A673 (cell line): ENCODE data around the gene AGBL4. TPM values are rescaled to one million over a fixed set of nuclear protein-coding genes. Genes with fewer than 3 reads are reported as not detected.

Experiments
- BruUV-seq: library from RNA; stranded (reverse); fragments of 400-500 nt; replicated peaks from 2 replicates; lab custom pipeline; 2021; lab: Mats Ljungman, UMichigan
- CTCF ChIA-PET: fragments of 300-600 bp; sonication (Branson Sonifier 250); formaldehyde crosslinking; loops from one replicate; lab custom pipeline; 2022; ENCODE audit warnings: antibody characterized with exemption; lab: Charles Lee
- POLR2A ChIA-PET: fragments of 300-600 bp; sonication (Branson Sonifier 250); formaldehyde crosslinking; loops from one replicate; lab custom pipeline; 2022; ENCODE audit warnings: antibody characterized with exemption; ENCODE audit not compliant: low non-redundant PET; lab: Charles Lee
- DNase-seq: peaks from one replicate; pipeline ENCODE4 v3.0.0-alpha.2; 2015; ENCODE audit warnings: low spot score
- H3K27ac ChIP-seq: fragments of 200-600 bp; sonication (generic); 2 replicates; pipeline ENCODE4 v1.5.1; 2016; ENCODE audit warnings: mixed run types, low read depth, mild to moderate bottlenecking, mixed read lengths, antibody characterized with exemption, low read length; ENCODE audit not compliant: poor library complexity, severe bottlenecking
- H3K27me3 ChIP-seq: fragments of 200-600 bp; sonication (generic); replicated peaks from 2 replicates; pipeline ENCODE4 v1.6.1; 2017; ENCODE audit warnings: mixed run types, low read depth, mild to moderate bottlenecking, mixed read lengths, antibody characterized with exemption, low read length; ENCODE audit not compliant: insufficient read depth, poor library complexity
- H3K36me3 ChIP-seq: fragments of 200-600 bp; sonication (generic); 2 replicates; pipeline ENCODE4 v1.6.1; 2016; ENCODE audit warnings: mixed run types, mild to moderate bottlenecking, mixed read lengths, antibody characterized with exemption, low read length; ENCODE audit not compliant: insufficient read depth, poor library complexity, severe bottlenecking
- H3K4me1 ChIP-seq: fragments of 200-600 bp; sonication (generic); 2 replicates; pipeline ENCODE4 v1.6.1; 2017; ENCODE audit warnings: mixed run types, mild to moderate bottlenecking, mixed read lengths, antibody characterized with exemption, low read length; ENCODE audit not compliant: insufficient read depth, poor library complexity, severe bottlenecking
- H3K4me3 ChIP-seq: fragments of 200-600 bp; sonication (generic); 2 replicates; pipeline ENCODE4 v1.5.1; 2016; ENCODE audit warnings: low read depth, mixed run types, mild to moderate bottlenecking, mixed read lengths, low read length; ENCODE audit not compliant: poor library complexity, severe bottlenecking
- H3K9me3 ChIP-seq: fragments of 200-600 bp; sonication (generic); 2 replicates; pipeline ENCODE4 v1.6.1; 2016; ENCODE audit warnings: mixed run types, low read depth, mild to moderate bottlenecking, mixed read lengths, antibody characterized with exemption, low read length; ENCODE audit not compliant: poor library complexity, severe bottlenecking
- EZH2 ChIP-seq: fragments of 200-600 bp; sonication (generic); IDR thresholded peaks from 2 replicates; pipeline ENCODE4 v1.6.1; 2017; ENCODE audit warnings: borderline replicate concordance, low read depth, mild to moderate bottlenecking, mixed read lengths, antibody characterized with exemption, low read length; ENCODE audit not compliant: poor library complexity, severe bottlenecking
- intact Hi-C: fragments of 100-400 bp; cut with micrococcal nuclease; formaldehyde crosslinking; loops from one replicate; pipeline ENCODE4 v1.10.0; 2022; ENCODE audit not compliant: unreplicated experiment
- total RNA-seq: library from RNA; stranded (reverse); gene quantifications from 2 replicates; pipeline ENCODE4 v1.2.3, GENCODE V29; 2021
- TF ChIP-seq, protein P1 (sequence below): fragments of 300-800, 200-600 bp; sonication (generic); conservative IDR thresholded peaks from 2 replicates; pipeline ENCODE4 v1.5.1; 2017; ENCODE audit warnings: low read depth, mild to moderate bottlenecking, antibody characterized with exemption, low read length, moderate library complexity, mixed read lengths

Gene AGBL4
- total RNA-seq, 1 experiment from 2014 or later = 0.32 TPM

DNA sequence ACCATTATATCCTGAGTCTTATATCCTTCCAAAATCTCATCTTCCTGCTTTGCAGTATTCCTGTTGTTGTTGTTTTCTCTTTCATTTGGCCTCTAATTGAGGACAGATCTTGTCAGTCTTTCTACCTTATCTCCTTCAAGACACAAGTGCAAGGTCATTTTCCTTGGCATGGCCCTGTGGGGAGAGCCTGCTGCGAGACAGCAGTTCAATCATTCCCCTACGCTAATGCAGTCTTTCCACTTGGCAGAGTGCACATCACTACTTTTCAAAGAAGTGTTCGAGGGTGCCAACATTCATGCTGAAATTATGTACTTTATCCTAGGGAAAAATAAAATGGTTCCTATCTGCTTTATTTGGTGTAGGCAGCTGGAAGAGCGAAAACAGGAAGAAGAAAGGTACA is 1421.4 kb downstream of the AGBL4 start:
- CTCF ChIA-PET = interaction anchor here (1.0 kb wide), 1 partner anchor 75 kb away, joined by 3 read pairs; no protein-coding TSS in a partner anchor
- BruUV-seq = no TSS peak

DNA sequence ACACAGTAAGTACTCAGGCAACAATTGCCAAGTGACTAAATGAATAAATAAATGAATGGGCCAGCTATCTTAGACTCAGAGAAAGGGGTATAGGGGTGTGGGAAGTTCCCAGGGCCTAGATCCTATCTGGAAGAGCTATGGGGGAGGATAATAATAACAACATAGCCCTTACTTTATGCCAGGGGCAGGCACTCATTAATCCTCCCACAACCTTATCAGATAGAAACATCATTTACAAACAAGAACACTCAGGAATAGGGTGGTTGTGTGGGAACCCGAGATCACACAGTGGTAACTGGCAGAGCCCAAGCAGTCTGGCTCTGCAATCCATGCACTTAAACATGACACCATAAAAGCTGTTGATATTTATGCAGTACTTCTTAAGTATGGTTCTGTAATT is 1423.6 kb downstream of the AGBL4 start:
- Histone ChIP-seq H3K4me3 (no peak overlapping the region), H3K4me1 (peaks cover 12% of the 10 kb centered on the region), H3K27me3 (no peaks in the 10 kb centered on the region), H3K27ac (no peak overlapping the region), H3K36me3 (no peaks in the 10 kb centered on the region), H3K9me3 (no peaks in the 10 kb centered on the region)
- BruUV-seq = no TSS peak
- no peak for DNase-seq
- POLR2A ChIA-PET = no interaction called here
- no peak for TF ChIP-seq EZH2
- TF ChIP-seq, protein P1, sequence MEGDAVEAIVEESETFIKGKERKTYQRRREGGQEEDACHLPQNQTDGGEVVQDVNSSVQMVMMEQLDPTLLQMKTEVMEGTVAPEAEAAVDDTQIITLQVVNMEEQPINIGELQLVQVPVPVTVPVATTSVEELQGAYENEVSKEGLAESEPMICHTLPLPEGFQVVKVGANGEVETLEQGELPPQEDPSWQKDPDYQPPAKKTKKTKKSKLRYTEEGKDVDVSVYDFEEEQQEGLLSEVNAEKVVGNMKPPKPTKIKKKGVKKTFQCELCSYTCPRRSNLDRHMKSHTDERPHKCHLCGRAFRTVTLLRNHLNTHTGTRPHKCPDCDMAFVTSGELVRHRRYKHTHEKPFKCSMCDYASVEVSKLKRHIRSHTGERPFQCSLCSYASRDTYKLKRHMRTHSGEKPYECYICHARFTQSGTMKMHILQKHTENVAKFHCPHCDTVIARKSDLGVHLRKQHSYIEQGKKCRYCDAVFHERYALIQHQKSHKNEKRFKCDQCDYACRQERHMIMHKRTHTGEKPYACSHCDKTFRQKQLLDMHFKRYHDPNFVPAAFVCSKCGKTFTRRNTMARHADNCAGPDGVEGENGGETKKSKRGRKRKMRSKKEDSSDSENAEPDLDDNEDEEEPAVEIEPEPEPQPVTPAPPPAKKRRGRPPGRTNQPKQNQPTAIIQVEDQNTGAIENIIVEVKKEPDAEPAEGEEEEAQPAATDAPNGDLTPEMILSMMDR = no peak
- intact Hi-C loops = no loop called here
- CTCF ChIA-PET = no interaction called here

More for the DNA sequence above, 1421.4 kb downstream of the AGBL4 start:
- intact Hi-C loops = no loop called here
- Histone ChIP-seq H3K9me3 (no peaks in the 10 kb centered on the region), H3K4me3 (no peak overlapping the region), H3K27ac (no peak overlapping the region), H3K27me3 (no peaks in the 10 kb centered on the region), H3K36me3 (no peaks in the 10 kb centered on the region), H3K4me1 (no peaks in the 10 kb centered on the region)
- TF ChIP-seq EZH2 = no peak
- TF ChIP-seq, protein P1 = no peak
- DNase-seq = no peak
- POLR2A ChIA-PET = no interaction called here

GRCh38 chr1:48597663-48598062 is 1426.1 kb downstream of the AGBL4 start:
- intact Hi-C loops = no loop called here
- ChIA-PET POLR2A (no interaction called here), CTCF (no interaction called here)
- H3K27ac ChIP-seq = no peak overlapping the region
- no peaks in the 10 kb centered on the region for H3K36me3 ChIP-seq
- TF ChIP-seq, protein P1 = no peak
- no peak for TF ChIP-seq EZH2
- no TSS peak for BruUV-seq
- no peak for DNase-seq
- peaks cover 12% of the 10 kb centered on the region for H3K4me1 ChIP-seq
- H3K4me3 ChIP-seq = no peak overlapping the region
- H3K9me3 ChIP-seq = no peaks in the 10 kb centered on the region
- no peaks in the 10 kb centered on the region for H3K27me3 ChIP-seq
